ENCODE data around the gene APOBEC2.

Gene APOBEC2

GRCh38 chr6:41032830-41033229 lies 20.2 kb upstream of the APOBEC2 start:
- peaks cover 14% of the 10 kb centered on the region; the same call in 1 of the 2 replicates for H3K27me3 ChIP-seq (ENCODE audit: low read depth, low read length)
- no peak overlapping the region for H3K9ac ChIP-seq (ENCODE audit: low read length)
- no peaks in the 10 kb centered on the region for H3K79me2 ChIP-seq (ENCODE audit: low read length)
- H3K4me2 ChIP-seq (ENCODE audit: low read length): no peak overlapping the region
- no peak overlapping the region for H3K4me3 ChIP-seq (ENCODE audit: low read length)
- H2AFZ ChIP-seq (ENCODE audit: low read depth, low read length): no peak overlapping the region
- H3K36me3 ChIP-seq (replicated peaks; ENCODE audit: low read depth, low read length): no peaks in the 10 kb centered on the region
- H3K4me1 ChIP-seq (ENCODE audit: low read length): peaks cover 9% of the 10 kb centered on the region; the same call in 1 of the 2 replicates
- TF ChIP-seq CTCF (IDR thresholded peaks at IDR 0.05; ENCODE audit: low read depth, low read length): no peak
- no peak for TF ChIP-seq EZH2phosphoT487 (IDR thresholded peaks at IDR 0.05; ENCODE audit: low read depth)
- H4K20me1 ChIP-seq (ENCODE audit: insufficient read depth, low read length): no peaks in the 10 kb centered on the region
- no peaks in the 10 kb centered on the region for H3K9me3 ChIP-seq (ENCODE audit: insufficient read depth, low read length)
- H3K27ac ChIP-seq (ENCODE audit: low read length): no peak overlapping the region

GRCh38 chr6:41033776-41034175 lies 19.2 kb upstream of the APOBEC2 start:
- Histone ChIP-seq H3K9me3 (ENCODE audit: insufficient read depth, low read length) (no peaks in the 10 kb centered on the region), H3K4me1 (ENCODE audit: low read length) (peaks cover 6% of the 10 kb centered on the region; the same call in 1 of the 2 replicates), H3K27me3 (ENCODE audit: low read depth, low read length) (peaks cover 23% of the 10 kb centered on the region; the same call in 1 of the 2 replicates), H4K20me1 (ENCODE audit: insufficient read depth, low read length) (no peaks in the 10 kb centered on the region), H3K36me3 (replicated peaks; ENCODE audit: low read depth, low read length) (no peaks in the 10 kb centered on the region), H2AFZ (ENCODE audit: low read depth, low read length) (no peak overlapping the region), H3K4me2 (ENCODE audit: low read length) (no peak overlapping the region), H3K9ac (ENCODE audit: low read length) (no peak overlapping the region), H3K27ac (ENCODE audit: low read length) (no peak overlapping the region), H3K4me3 (ENCODE audit: low read length) (no peak overlapping the region), H3K79me2 (ENCODE audit: low read length) (no peaks in the 10 kb centered on the region)
- TF ChIP-seq CTCF (IDR thresholded peaks at IDR 0.05; ENCODE audit: low read depth, low read length) (no peak), EZH2phosphoT487 (IDR thresholded peaks at IDR 0.05; ENCODE audit: low read depth) (no peak)

GRCh38 chr6:41036186-41036585 lies 16.8 kb upstream of the APOBEC2 start:
- no peaks in the 10 kb centered on the region for H4K20me1 ChIP-seq (ENCODE audit: insufficient read depth, low read length)
- H2AFZ ChIP-seq (ENCODE audit: low read depth, low read length): no peak overlapping the region
- no peak overlapping the region for H3K4me2 ChIP-seq (ENCODE audit: low read length)
- no peaks in the 10 kb centered on the region for H3K36me3 ChIP-seq (replicated peaks; ENCODE audit: low read depth, low read length)
- H3K79me2 ChIP-seq (ENCODE audit: low read length): no peaks in the 10 kb centered on the region
- H3K9me3 ChIP-seq (ENCODE audit: insufficient read depth, low read length): no peaks in the 10 kb centered on the region
- peaks cover 23% of the 10 kb centered on the region; the same call in 1 of the 2 replicates for H3K27me3 ChIP-seq (ENCODE audit: low read depth, low read length)
- peaks cover 18% of the 10 kb centered on the region for H3K4me1 ChIP-seq (ENCODE audit: low read length)
- TF ChIP-seq CTCF (IDR thresholded peaks at IDR 0.05; ENCODE audit: low read depth, low read length) (no peak), EZH2phosphoT487 (IDR thresholded peaks at IDR 0.05; ENCODE audit: low read depth) (no peak)
- no peak overlapping the region for H3K9ac ChIP-seq (ENCODE audit: low read length)
- H3K4me3 ChIP-seq (ENCODE audit: low read length): no peak overlapping the region
- no peak overlapping the region for H3K27ac ChIP-seq (ENCODE audit: low read length)

GRCh38 chr6:41036601-41037000 lies 16.4 kb upstream of the APOBEC2 start:
- Histone ChIP-seq H3K27ac (ENCODE audit: low read length) (no peak overlapping the region), H3K4me1 (ENCODE audit: low read length) (peaks cover 18% of the 10 kb centered on the region), H3K79me2 (ENCODE audit: low read length) (no peaks in the 10 kb centered on the region), H3K4me3 (ENCODE audit: low read length) (no peak overlapping the region), H3K9ac (ENCODE audit: low read length) (no peak overlapping the region), H3K27me3 (ENCODE audit: low read depth, low read length) (peaks cover 23% of the 10 kb centered on the region; the same call in 1 of the 2 replicates), H3K36me3 (replicated peaks; ENCODE audit: low read depth, low read length) (no peaks in the 10 kb centered on the region), H3K9me3 (ENCODE audit: insufficient read depth, low read length) (no peaks in the 10 kb centered on the region), H2AFZ (ENCODE audit: low read depth, low read length) (no peak overlapping the region), H3K4me2 (ENCODE audit: low read length) (no peak overlapping the region), H4K20me1 (ENCODE audit: insufficient read depth, low read length) (no peaks in the 10 kb centered on the region)
- TF ChIP-seq CTCF (IDR thresholded peaks at IDR 0.05; ENCODE audit: low read depth, low read length): no peak
- TF ChIP-seq EZH2phosphoT487 (IDR thresholded peaks at IDR 0.05; ENCODE audit: low read depth): no peak

Data from OCI-LY3 (cell line).